HG03108 (cell line): ENCODE results near the gene PCDHB3.
"Not testable (repeated sequence)": the region's sequence is repeated elsewhere in the genome, so short reads cannot be mapped to it uniquely, and the experiment has no call there.

Source experiments
- ATAC-seq: cut with Tn5 transposase; IDR thresholded peaks from one replicate; pipeline ENCODE4 v1.9.1; 2021; ENCODE audit warnings: moderate library complexity; ENCODE audit not compliant: unreplicated experiment

Gene PCDHB3

GRCh38 chr5:141100243-141100805 lies at the start of gene PCDHB3:
TSS of gene PCDHB3 (plus strand) at chr5:141100473. CDS start at chr5:141100650, 177 bp downstream.
- ATAC-seq = no peak

- ATAC-seq = no peak
Observed at GRCh38 chr5:141050622-141051520, 49.4 kb upstream of the PCDHB3 start, which contains the start of gene PCDHB1. TSS of gene PCDHB1 (plus strand) at chr5:141051374. CDS start at chr5:141051471, 97 bp downstream.

- ATAC-seq = no peak
Observed at GRCh38 chr5:141051521-141051866, 48.8 kb upstream of the PCDHB3 start.

DNA sequence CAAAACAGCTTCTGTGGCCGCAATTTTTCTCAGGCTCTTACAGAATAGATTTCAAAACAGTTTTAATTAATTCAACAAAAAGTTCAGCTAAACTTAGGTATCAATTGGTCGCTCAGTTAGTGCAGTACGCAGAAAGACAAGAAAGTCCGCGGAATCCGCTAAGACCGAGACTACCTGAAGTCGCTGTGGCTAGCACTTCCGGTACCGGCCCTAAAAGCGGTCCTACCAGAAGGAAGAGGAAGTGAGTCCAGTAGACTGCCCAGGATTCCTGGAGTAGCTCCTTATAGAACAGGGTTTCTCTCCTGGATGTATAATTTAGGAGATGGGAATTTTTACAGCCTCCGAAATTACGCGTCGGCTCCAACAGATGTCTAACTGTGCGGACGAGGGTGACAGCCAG lies 22.4 kb upstream of the PCDHB3 start:
- no peak for ATAC-seq

- ATAC-seq = no peak
Observed at GRCh38 chr5:141082228-141082627, 18.0 kb upstream of the PCDHB3 start.

DNA sequence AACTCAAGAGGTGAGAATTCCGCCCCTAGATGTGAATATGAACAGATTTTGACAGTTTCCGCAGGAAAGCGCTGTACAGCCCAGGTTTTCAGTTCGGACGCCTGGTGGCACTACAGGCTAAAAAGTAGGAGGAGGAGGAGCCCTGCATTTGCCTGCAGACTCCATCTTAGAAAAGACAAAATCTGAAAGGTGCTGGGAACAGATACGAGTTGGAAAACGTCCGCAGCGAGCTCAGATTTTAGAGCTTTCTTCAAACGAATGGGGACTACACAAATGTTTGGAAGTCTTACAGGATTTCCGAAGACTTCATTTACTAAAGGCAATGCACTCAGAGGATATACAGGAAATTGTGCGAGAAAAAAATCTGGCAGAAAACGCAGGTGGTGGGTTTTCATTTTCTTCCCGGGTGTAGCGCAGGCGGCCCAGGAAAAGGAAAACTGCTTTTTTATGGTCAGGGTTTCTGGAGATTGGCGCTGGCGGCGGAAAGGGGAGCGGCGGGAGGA lies 15.7 kb upstream of the PCDHB3 start:
- no peak for ATAC-seq

- ATAC-seq = no peak
Observed at GRCh38 chr5:141094481-141095262, 5.6 kb upstream of the PCDHB3 start, which contains the start of gene PCDHB2. TSS of gene PCDHB2 (plus strand) at chr5:141094615. CDS start at chr5:141094791, 176 bp downstream.

DNA sequence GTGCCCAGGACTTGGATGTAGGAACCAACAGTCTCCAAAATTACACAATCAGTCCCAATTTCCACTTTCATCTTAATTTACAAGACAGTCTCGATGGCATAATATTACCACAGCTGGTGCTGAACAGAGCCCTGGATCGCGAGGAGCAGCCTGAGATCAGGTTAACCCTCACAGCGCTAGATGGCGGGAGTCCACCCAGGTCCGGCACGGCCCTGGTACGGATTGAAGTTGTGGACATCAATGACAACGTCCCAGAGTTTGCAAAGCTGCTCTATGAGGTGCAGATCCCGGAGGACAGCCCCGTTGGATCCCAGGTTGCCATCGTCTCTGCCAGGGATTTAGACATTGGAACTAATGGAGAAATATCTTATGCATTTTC lies 5.0 kb upstream of the PCDHB3 start:
- no peak for ATAC-seq

GRCh38 chr5:141096181-141096580 lies 4.1 kb upstream of the PCDHB3 start:
- ATAC-seq = not testable (repeated sequence)

GRCh38 chr5:141096586-141096985 lies 3.7 kb upstream of the PCDHB3 start:
- ATAC-seq = not testable (repeated sequence)

DNA sequence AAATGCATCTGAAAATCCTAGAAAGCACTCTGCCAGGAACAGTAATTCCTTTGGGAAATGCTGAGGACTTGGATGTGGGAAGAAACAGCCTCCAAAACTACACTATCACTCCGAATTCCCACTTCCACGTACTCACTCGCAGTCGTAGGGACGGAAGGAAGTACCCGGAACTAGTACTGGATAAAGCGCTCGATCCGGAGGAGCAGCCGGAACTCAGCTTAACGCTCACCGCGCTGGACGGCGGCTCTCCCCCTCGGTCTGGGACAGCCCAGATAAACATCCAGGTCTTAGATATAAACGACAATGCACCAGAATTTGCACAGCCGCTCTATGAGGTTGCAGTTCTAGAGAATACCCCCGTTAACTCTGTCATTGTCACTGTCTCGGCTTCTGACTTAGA lies 786 bp downstream of the PCDHB3 start:
- ATAC-seq = no peak

GRCh38 chr5:141102070-141102469 lies 1.8 kb downstream of the PCDHB3 start:
- ATAC-seq = not testable (repeated sequence)

- not testable (repeated sequence) for ATAC-seq
Observed at GRCh38 chr5:141102471-141102870, 2.2 kb downstream of the PCDHB3 start.

DNA sequence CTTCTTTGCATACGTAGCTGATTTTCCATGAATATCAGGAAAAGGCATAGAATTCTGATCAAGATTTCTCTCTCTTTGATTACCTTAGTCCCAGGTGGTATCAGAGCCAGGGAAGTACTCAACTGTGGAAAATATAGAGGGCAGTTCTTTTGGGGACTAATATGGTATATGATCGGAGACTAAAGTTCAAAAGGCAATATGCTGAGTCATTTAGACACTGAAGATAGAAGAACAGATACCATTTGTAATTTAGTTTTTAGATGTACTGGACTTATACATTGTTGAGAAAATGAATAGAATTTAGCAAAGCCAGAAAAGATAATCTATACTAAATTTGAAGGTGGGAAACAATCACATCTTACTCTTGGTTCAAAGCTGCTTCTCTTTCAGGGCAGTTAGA lies 5.1 kb downstream of the PCDHB3 start:
- no peak for ATAC-seq

GRCh38 chr5:141119250-141119649 lies 19.0 kb downstream of the PCDHB3 start:
- ATAC-seq = no peak

DNA sequence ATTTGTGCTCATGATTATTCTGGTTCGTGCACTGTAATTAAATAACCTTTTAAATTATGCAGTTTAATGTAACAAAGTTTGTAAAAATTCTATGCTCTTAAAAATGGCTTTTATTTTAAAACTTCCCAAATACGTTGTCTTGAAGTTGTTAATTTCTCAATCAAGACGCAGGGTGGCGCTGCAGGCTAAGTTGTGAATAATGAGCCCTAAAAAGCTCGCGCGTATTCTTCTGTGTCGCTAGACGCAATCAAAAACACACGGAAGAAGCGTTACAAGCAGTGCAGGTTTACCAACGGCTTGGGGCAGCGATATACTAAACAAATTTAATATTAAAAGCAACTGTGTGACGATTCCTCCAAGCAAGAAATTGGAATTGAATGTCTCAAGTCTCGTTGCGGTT lies 21.3 kb downstream of the PCDHB3 start, which contains the start of gene PCDHB4:
PCDHB4 (plus strand) TSS at position 256 of the 400 bp plus-strand sequence. CDS start 181 bp downstream, outside the sequence.
- no peak for ATAC-seq

DNA sequence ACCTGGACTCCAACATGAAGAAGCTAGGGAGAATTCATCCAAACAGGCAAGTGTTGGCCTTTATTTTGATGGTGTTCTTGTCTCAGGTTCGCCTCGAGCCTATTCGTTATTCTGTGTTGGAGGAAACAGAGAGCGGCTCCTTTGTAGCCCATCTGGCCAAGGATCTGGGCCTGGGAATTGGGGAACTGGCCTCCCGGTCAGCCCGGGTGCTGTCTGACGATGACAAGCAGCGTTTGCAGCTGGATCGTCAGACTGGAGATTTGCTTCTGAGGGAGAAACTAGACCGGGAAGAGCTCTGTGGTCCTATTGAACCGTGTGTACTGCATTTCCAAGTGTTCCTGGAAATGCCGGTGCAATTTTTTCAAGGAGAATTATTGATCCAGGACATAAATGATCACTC lies 21.7 kb downstream of the PCDHB3 start:
- ATAC-seq = no peak

GRCh38 chr5:141123396-141124135 lies 23.3 kb downstream of the PCDHB3 start:
- ATAC-seq = not testable (repeated sequence)

GRCh38 chr5:141127305-141127704 lies 27.0 kb downstream of the PCDHB3 start:
- ATAC-seq = no peak

GRCh38 chr5:141135030-141135717 lies 34.9 kb downstream of the PCDHB3 start, which contains the start of gene PCDHB5:
TSS of gene PCDHB5 (plus strand) at chr5:141135206. CDS start at chr5:141135435, 229 bp downstream.
- no peak for ATAC-seq
